Forelimb muscle (tissue), 1 donor: Measurements from ENCODE around the gene DIS3L2. TPM values are rescaled to one million over a fixed set of nuclear protein-coding genes. Genes with fewer than 3 reads are reported as not detected.

Experiments
- DNase-seq: peaks from one replicate; pipeline ENCODE4 v3.0.0-alpha.2; 2013; ENCODE audit warnings: low read depth
- polyA plus RNA-seq: library from polyadenylated mRNA; unstranded; fragments of 120-200 nt; gene quantifications from one replicate; pipeline ENCODE4 v1.2.1, GENCODE V29; 2013; ENCODE audit not compliant: insufficient read length

Gene DIS3L2
- polyA plus RNA-seq, 1 donor, result 21.1 TPM

DNA sequence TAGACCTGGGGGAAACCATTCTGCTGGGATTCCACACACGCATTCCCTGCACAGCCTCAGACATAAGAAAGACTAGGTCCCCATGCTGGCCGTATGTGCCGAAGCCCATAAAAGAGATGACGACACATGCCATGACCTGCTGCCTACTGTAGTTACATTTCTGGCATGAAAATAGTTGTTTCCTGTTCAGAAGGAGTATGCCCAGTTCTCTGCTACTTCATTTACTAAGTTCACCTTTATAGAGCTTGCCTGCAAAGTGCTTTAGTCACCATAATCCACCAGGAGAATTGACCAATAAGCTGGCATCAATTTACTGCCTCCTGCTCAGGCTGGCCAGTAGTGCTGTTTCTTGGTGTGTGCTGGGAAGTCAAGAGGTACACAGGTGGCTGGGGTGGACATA, 266.8 kb downstream of the DIS3L2 start:
- DNase-seq, result no peak

GRCh38 chr2:232228971-232229894, 267.7 kb downstream of the DIS3L2 start:
- DNase-seq, result no peak

- DNase-seq, result no peak
Observed at GRCh38 chr2:232229911-232230310, 268.4 kb downstream of the DIS3L2 start.

DNA sequence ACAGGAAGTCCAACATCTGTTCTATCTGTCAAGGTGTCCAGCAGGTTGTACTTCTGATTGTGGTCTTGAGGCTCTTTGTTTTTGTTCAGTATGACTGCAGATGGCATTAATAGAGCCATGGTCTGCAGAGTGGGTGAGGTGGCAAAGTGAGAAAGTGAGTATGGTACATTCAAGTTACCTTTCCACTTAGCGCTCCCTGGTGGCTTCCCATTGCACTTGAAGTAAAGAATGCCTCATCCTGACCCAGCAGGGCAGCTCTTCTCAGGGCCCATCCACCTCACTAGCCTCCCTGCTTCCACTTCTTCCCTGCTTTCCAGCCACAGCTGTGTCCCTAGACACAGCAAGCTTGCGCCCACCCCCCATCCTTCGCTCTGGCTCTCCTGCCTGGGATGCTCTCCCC, 269.0 kb downstream of the DIS3L2 start:
- DNase-seq, result no peak

GRCh38 chr2:232231554-232231953, 270.0 kb downstream of the DIS3L2 start:
- no peak for DNase-seq

DNA sequence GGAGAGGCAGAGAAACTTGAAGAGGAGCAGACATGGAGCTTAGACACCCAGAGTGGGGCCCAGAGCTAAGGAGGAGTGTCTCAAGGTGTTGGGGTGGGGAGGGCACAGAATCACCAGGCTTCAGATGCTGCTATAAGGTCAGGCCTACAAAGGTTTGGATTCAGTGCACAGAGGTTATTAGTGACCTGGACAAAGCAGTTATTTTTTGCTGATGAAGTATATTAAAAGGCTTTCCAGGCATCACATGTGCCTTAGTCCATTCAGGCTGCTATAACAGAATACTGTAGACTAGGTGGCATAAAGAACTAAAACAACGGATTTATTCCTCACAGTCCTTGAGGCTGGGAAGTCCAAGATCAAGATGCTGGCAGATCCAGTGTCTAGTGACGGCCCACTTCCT, 271.4 kb downstream of the DIS3L2 start:
- no peak for DNase-seq

DNA sequence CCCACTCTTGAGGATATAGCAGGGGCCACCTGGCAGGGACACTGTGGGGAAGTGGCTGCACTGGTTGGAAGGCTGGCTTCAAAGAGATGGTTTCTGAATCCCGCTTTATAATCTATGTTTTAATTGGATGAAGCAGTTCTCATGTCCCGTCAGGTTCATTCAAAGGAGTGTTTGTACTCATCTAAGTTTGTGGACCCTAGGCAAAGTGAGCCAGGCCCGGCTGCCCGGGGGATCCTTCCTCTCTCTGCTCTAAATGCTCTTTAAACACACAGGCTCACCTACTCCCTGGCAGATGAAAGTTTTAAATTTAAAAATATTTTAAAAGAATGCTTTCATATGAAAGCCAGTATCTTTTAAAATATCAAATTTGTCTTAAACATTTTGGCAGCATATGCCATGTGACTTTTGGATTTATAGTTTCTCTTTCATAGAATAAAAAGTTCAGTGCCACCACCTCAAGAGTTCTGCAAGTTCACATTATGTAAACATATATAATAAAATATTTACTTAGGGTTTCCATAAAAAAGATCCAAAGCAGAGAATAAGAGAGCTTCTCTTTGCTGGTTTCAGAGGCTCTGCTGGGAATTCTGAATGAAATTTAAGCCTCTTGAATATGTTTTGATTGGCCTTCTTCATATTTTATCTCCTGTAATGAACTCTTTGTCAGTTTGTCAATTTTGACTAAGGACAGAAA, 273.6 kb downstream of the DIS3L2 start:
- DNase-seq, result no peak

GRCh38 chr2:232235716-232236115, 274.2 kb downstream of the DIS3L2 start:
- DNase-seq, result no peak

DNA sequence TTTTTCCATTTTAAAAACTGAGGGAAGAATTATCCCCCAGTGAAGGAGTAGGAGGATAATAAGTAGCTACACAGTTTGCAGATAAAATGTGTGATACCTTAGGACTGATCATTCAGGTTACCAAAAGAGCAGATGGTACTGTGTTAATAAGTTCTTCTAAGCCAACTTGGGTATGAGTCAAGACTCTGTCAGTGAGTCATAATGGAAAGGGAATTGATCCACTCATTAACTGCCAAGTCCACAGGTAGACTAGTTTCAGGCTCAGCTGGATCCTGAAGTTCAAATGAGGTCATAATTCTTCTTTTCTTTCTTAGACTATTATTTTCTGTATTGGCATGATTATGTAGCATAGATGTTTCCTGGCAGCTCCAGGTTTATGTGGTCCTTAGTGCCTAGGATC, 274.7 kb downstream of the DIS3L2 start:
- DNase-seq, result no peak

DNA sequence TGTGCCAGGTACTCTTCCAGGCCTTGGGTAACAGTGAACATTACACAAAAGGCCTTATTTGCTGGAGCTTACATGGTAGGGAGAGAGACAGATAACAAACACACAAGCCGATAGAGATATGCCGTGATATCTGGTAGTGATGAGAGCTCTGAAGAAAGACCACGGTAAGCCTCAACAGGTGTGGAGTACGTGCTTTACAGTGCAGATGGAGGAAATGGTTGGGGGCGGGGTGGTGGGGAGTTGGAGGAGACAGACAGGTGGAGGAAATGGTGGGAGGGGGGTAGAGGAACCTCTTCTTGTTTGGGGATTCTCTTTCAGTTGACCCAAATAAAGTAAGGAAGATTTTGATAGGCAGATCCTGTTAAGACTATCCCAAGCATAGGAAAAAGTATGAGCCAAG, 276.0 kb downstream of the DIS3L2 start:
- DNase-seq, result no peak

- no peak for DNase-seq
Observed at GRCh38 chr2:232238108-232238507, 276.6 kb downstream of the DIS3L2 start.

GRCh38 chr2:232238596-232238995, 277.1 kb downstream of the DIS3L2 start:
- DNase-seq, result no peak

- DNase-seq, result no peak
Observed at GRCh38 chr2:232239951-232240681, 278.6 kb downstream of the DIS3L2 start.

DNA sequence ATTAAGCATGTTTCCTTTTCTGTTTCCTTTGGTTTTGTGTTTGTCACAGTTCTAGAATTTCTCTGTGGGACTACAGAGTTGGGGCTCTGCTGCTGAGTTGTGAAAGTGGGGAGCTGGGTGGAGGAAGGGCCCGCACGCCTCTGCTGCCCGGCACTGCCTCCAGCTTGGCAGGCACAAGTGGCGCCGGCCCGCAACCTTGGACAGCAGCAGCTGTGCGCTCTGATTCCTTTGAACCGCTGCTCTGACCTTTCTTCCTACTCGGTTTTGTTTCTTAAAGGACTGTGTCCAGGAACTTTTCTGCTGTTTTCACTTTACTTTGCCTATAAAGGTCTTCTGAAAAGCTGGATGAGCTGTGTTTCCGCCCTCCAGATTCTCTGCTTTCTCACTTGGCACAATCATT, 279.4 kb downstream of the DIS3L2 start:
- DNase-seq, result no peak

- DNase-seq, result no peak
Observed at GRCh38 chr2:232242316-232242715, 280.8 kb downstream of the DIS3L2 start.

- no peak for DNase-seq
Observed at GRCh38 chr2:232245111-232245510, 283.6 kb downstream of the DIS3L2 start.

GRCh38 chr2:232246245-232246644, 284.7 kb downstream of the DIS3L2 start:
- no peak for DNase-seq

GRCh38 chr2:232249096-232249495, 287.6 kb downstream of the DIS3L2 start:
- no peak for DNase-seq

- DNase-seq, result no peak
Observed at GRCh38 chr2:232250246-232251175, 289.0 kb downstream of the DIS3L2 start.

- DNase-seq, result no peak
Observed at GRCh38 chr2:232255033-232255432, 293.5 kb downstream of the DIS3L2 start.

DNA sequence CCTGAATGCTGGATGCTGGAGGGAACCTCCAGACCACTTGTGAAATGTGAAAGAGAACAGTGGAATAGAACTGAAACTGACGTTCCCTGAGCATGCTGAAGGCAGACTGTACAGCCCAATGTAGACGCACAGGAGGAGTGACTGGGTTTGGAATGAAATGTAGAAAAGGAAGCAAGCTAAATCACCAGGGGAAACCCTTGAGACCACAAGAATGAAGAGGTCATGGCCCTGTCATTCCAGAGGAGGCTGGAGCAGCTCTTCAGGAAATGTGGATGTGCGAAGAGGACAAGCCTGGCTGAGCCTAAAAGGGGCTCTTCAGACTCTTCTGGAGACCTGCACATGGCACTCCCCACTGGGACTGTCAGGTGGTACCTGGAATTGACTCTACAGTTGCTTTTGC, 298.6 kb downstream of the DIS3L2 start:
- no peak for DNase-seq
